Effector memory CD4-positive, alpha-beta T cell (primary cell): ENCODE measurements around the gene USP32.

Experiments used
- DNase-seq, 3 donors: peaks; one replicate each; pipeline ENCODE4 v3.0.0-alpha.2; 2020
- H3K27ac ChIP-seq: 2 replicates; pipeline ENCODE4 v1.7.0; 2013; ENCODE audit warnings: mild to moderate bottlenecking, low read length, moderate library complexity; ENCODE audit not compliant: insufficient read depth, poor library complexity, severe bottlenecking
- H3K27me3 ChIP-seq: replicated peaks from 2 replicates; pipeline ENCODE4 v1.7.0; 2013; ENCODE audit warnings: mild to moderate bottlenecking, low read length; ENCODE audit not compliant: insufficient read depth, control insufficient read depth, poor library complexity, severe bottlenecking
- H3K36me3 ChIP-seq: 2 replicates; pipeline ENCODE4 v1.7.0; 2013; ENCODE audit warnings: mild to moderate bottlenecking, low read length, moderate library complexity; ENCODE audit not compliant: control insufficient read depth, insufficient read depth
- H3K4me1 ChIP-seq: 2 replicates; pipeline ENCODE4 v1.7.0; 2013; ENCODE audit warnings: low read length, mild to moderate bottlenecking; ENCODE audit not compliant: control insufficient read depth, insufficient read depth, poor library complexity, severe bottlenecking
- H3K4me3 ChIP-seq: 2 replicates; pipeline ENCODE4 v1.7.0; 2013; ENCODE audit warnings: low read length, low read depth, mild to moderate bottlenecking; ENCODE audit not compliant: insufficient read depth, poor library complexity, severe bottlenecking
- H3K9me3 ChIP-seq: 2 replicates; pipeline ENCODE4 v1.7.0; 2013; ENCODE audit warnings: mild to moderate bottlenecking, low read length, moderate library complexity; ENCODE audit not compliant: control insufficient read depth

Gene USP32

GRCh38 chr17:60283816-60284215, 108.1 kb downstream of the USP32 start:
- Histone ChIP-seq H3K9me3 (no peaks in the 10 kb centered on the region), H3K4me3 (no peak overlapping the region), H3K4me1 (no peaks in the 10 kb centered on the region), H3K36me3 (peaks cover 6% of the 10 kb centered on the region), H3K27me3 (no peaks in the 10 kb centered on the region), H3K27ac (no peak overlapping the region)
- DNase-seq, result no peak

- no peaks in the 10 kb centered on the region for H3K36me3 ChIP-seq
- H3K4me3 ChIP-seq, result no peak overlapping the region
- H3K4me1 ChIP-seq, result no peaks in the 10 kb centered on the region
- H3K27ac ChIP-seq, result no peak overlapping the region
- DNase-seq, result no peak
- no peaks in the 10 kb centered on the region for H3K9me3 ChIP-seq
- H3K27me3 ChIP-seq, result no peaks in the 10 kb centered on the region
Measured at GRCh38 chr17:60280673-60281072, 111.3 kb downstream of the USP32 start.

GRCh38 chr17:60278237-60278636, 113.7 kb downstream of the USP32 start:
- H3K27me3 ChIP-seq, result no peaks in the 10 kb centered on the region
- no peak overlapping the region for H3K27ac ChIP-seq
- no peaks in the 10 kb centered on the region for H3K9me3 ChIP-seq
- no peaks in the 10 kb centered on the region for H3K4me1 ChIP-seq
- no peaks in the 10 kb centered on the region for H3K36me3 ChIP-seq
- H3K4me3 ChIP-seq, result no peak overlapping the region
- no peak for DNase-seq

DNA sequence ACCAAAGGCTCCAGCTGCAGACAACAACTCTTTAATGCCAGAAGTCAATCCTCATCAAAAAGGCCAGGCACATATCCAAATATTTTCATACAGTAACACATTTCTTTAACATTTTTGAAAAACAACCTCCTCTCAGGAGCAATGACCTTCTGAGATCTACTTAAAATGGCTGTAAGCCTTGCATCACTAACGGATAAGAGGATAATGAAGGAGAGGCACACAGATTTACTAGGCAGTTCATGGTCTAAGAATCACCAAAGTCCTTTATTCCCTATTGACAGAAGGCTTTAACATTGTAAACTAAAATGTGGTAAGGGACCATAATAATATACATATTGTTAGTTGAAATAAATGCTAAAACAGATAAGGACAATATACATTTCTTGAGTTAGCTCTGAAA, 114.7 kb downstream of the USP32 start:
- no peak for DNase-seq
- no peak overlapping the region for H3K4me3 ChIP-seq
- no peaks in the 10 kb centered on the region for H3K36me3 ChIP-seq
- no peaks in the 10 kb centered on the region for H3K4me1 ChIP-seq
- no peaks in the 10 kb centered on the region for H3K27me3 ChIP-seq
- H3K27ac ChIP-seq, result no peak overlapping the region
- no peaks in the 10 kb centered on the region for H3K9me3 ChIP-seq

- Histone ChIP-seq H3K4me1 (no peaks in the 10 kb centered on the region), H3K4me3 (no peak overlapping the region), H3K9me3 (no peaks in the 10 kb centered on the region), H3K27ac (no peak overlapping the region), H3K27me3 (no peaks in the 10 kb centered on the region), H3K36me3 (no peaks in the 10 kb centered on the region)
- no peak for DNase-seq
Measured at GRCh38 chr17:60269417-60269816, 122.5 kb downstream of the USP32 start.

- H3K27ac ChIP-seq, result no peak overlapping the region
- no peak overlapping the region for H3K4me3 ChIP-seq
- no peaks in the 10 kb centered on the region for H3K4me1 ChIP-seq
- H3K36me3 ChIP-seq, result peaks cover 15% of the 10 kb centered on the region
- H3K9me3 ChIP-seq, result no peaks in the 10 kb centered on the region
- no peak for DNase-seq
- no peaks in the 10 kb centered on the region for H3K27me3 ChIP-seq
Measured at GRCh38 chr17:60260540-60260939, 131.4 kb downstream of the USP32 start.

DNA sequence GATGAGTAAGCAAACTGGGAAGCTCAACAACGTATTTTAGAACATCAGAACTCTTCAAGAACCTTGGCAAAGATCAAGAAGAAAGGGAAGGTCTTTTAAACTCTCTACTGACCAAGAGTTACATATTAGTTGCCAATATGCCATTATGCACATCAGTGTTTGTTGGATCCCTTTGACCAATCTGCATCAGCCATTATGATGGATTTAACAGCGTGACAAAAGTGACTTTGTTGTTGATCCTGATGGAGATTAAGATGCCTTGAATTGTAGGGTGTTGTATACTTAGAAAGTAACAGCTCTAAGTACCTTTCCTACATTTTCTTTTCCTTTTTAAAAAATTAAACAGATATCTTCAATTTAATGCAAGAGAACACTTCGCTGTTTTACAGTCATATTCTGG, 133.6 kb downstream of the USP32 start:
- no peak for DNase-seq
- H3K36me3 ChIP-seq, result peaks cover 14% of the 10 kb centered on the region

GRCh38 chr17:60256174-60256573, 135.8 kb downstream of the USP32 start:
- H3K36me3 ChIP-seq, result peaks cover 8% of the 10 kb centered on the region
- no peak for DNase-seq

More for the DNA sequence above, 133.6 kb downstream of the USP32 start:
- Histone ChIP-seq H3K4me3 (no peak overlapping the region), H3K4me1 (no peaks in the 10 kb centered on the region), H3K27me3 (no peaks in the 10 kb centered on the region), H3K9me3 (no peaks in the 10 kb centered on the region), H3K27ac (no peak overlapping the region)

GRCh38 chr17:60253048-60253447, 138.9 kb downstream of the USP32 start:
- Histone ChIP-seq H3K4me3 (no peak overlapping the region), H3K27ac (no peak overlapping the region), H3K4me1 (no peaks in the 10 kb centered on the region), H3K36me3 (peaks cover 8% of the 10 kb centered on the region), H3K27me3 (no peaks in the 10 kb centered on the region), H3K9me3 (no peaks in the 10 kb centered on the region)
- no peak for DNase-seq

More at GRCh38 chr17:60256174-60256573, 135.8 kb downstream of the USP32 start:
- no peaks in the 10 kb centered on the region for H3K9me3 ChIP-seq
- no peaks in the 10 kb centered on the region for H3K4me1 ChIP-seq
- H3K27ac ChIP-seq, result no peak overlapping the region
- H3K27me3 ChIP-seq, result no peaks in the 10 kb centered on the region
- H3K4me3 ChIP-seq, result no peak overlapping the region

DNA sequence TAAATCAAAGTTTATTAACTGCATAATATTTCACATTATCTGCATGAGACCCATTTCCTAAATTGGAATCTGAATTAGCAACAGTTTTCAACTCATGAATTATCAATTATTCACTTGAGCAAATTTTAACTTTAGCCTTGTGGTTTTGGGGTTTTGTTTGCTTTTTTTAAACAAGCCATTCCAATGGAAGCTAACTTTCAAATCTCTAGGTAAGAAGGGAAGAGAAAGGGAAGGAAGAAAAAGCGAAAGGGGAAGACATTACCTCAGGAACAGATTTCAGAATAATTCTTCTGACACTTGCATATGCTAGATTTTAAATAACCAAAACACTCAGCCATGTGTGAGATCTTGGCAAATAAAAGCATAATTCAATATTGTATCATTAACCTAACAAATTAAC, 139.5 kb downstream of the USP32 start:
- no peak for DNase-seq
- Histone ChIP-seq H3K4me1 (no peaks in the 10 kb centered on the region), H3K36me3 (peaks cover 5% of the 10 kb centered on the region), H3K4me3 (no peak overlapping the region), H3K27ac (no peak overlapping the region), H3K27me3 (no peaks in the 10 kb centered on the region), H3K9me3 (no peaks in the 10 kb centered on the region)
